Hepatocyte (in vitro differentiated cells): ENCODE data around the gene EHMT2. TPM values are rescaled to one million over a fixed set of nuclear protein-coding genes. Genes with fewer than 3 reads are reported as not detected.

Source experiments
- DNase-seq: peaks from one replicate; pipeline ENCODE4 v3.0.0-alpha.2; 2016; ENCODE audit warnings: low spot score
- H2AFZ ChIP-seq: fragments of 200-600 bp; sonication (generic); 2 replicates; pipeline ENCODE4 v1.6.0; 2016; ENCODE audit warnings: antibody characterized with exemption, mild to moderate bottlenecking
- H3K27ac ChIP-seq: fragments of 200-600 bp; sonication (generic); 2 replicates; pipeline ENCODE4 v1.5.1; 2016; ENCODE audit warnings: mild to moderate bottlenecking
- H3K27me3 ChIP-seq: fragments of 200-600 bp; sonication (generic); 2 replicates; pipeline ENCODE4 v1.6.1; 2016
- H3K36me3 ChIP-seq: fragments of 200-600 bp; sonication (generic); replicated peaks from 2 replicates; pipeline ENCODE4 v1.5.1; 2016; ENCODE audit warnings: low read depth; ENCODE audit not compliant: insufficient read depth
- H3K4me1 ChIP-seq: fragments of 200-600 bp; sonication (generic); 2 replicates; pipeline ENCODE4 v1.5.1; 2016; ENCODE audit warnings: mild to moderate bottlenecking, moderate library complexity; ENCODE audit not compliant: insufficient read depth
- H3K4me2 ChIP-seq: fragments of 200-600 bp; sonication (generic); 2 replicates; pipeline ENCODE4 v1.6.0; 2016
- H3K4me3 ChIP-seq: fragments of 200-600 bp; sonication (generic); 2 replicates; pipeline ENCODE4 v1.5.1; 2016; ENCODE audit warnings: mild to moderate bottlenecking
- H3K79me2 ChIP-seq: fragments of 200-600 bp; sonication (generic); 2 replicates; pipeline ENCODE4 v1.6.0; 2017; ENCODE audit warnings: mild to moderate bottlenecking
- H3K9me2 ChIP-seq: fragments of 200-600 bp; sonication (generic); replicated peaks from 2 replicates; pipeline ENCODE4 v1.6.0; 2017; ENCODE audit warnings: mild to moderate bottlenecking; ENCODE audit not compliant: insufficient read depth
- H3K9me3 ChIP-seq: fragments of 200-600 bp; sonication (generic); 2 replicates; pipeline ENCODE4 v1.5.1; 2016; ENCODE audit warnings: low read depth, mild to moderate bottlenecking
- H4K20me1 ChIP-seq: fragments of 200-600 bp; sonication (generic); 2 replicates; pipeline ENCODE4 v1.6.0; 2016; ENCODE audit warnings: mild to moderate bottlenecking; ENCODE audit not compliant: insufficient read depth, poor library complexity, severe bottlenecking
- CTCF ChIP-seq: fragments of 200-600 bp; sonication (generic); IDR thresholded peaks from 2 replicates; pipeline ENCODE4 v1.5.1; 2016; ENCODE audit warnings: antibody characterized with exemption, mild to moderate bottlenecking; ENCODE audit not compliant: poor library complexity
- EZH2 ChIP-seq: fragments of 200-600 bp; sonication (generic); IDR thresholded peaks from 2 replicates; pipeline ENCODE4 v1.6.1; 2016; ENCODE audit warnings: antibody characterized with exemption, mild to moderate bottlenecking, borderline replicate concordance
- EZH2phosphoT487 ChIP-seq: fragments of 200-600 bp; sonication (generic); IDR thresholded peaks from one replicate; pipeline ENCODE4 v1.6.1; 2018; ENCODE audit warnings: antibody characterized with exemption, mild to moderate bottlenecking, low read depth, moderate library complexity; ENCODE audit not compliant: unreplicated experiment, severe bottlenecking
- WGBS: methylation state at CpG from one replicate; pipeline ENCODE4 v1.1.6; 2016; ENCODE audit warnings: low lambda C conversion rate; ENCODE audit errors: missing lambda C conversion rate; 5-methylcytosine and 5-hydroxymethylcytosine counted together
- polyA plus RNA-seq: library from polyadenylated mRNA; unstranded; fragments of >200 nt; fragmentation: Nextera tagmentation; extraction: Ambion mirVana; gene quantifications from 2 replicates; pipeline ENCODE4 v1.2.1, GENCODE V29; 2016
- total RNA-seq: library from RNA; depleted of rRNA; stranded (reverse); fragments of >200 nt; gene quantifications from 2 replicates; pipeline ENCODE4 v1.2.3, GENCODE V29; 2014

EHMT2 gene
- total and polyA plus RNA-seq, 2 experiments from 2014 or later = 40.0 to 41.9 TPM

DNA sequence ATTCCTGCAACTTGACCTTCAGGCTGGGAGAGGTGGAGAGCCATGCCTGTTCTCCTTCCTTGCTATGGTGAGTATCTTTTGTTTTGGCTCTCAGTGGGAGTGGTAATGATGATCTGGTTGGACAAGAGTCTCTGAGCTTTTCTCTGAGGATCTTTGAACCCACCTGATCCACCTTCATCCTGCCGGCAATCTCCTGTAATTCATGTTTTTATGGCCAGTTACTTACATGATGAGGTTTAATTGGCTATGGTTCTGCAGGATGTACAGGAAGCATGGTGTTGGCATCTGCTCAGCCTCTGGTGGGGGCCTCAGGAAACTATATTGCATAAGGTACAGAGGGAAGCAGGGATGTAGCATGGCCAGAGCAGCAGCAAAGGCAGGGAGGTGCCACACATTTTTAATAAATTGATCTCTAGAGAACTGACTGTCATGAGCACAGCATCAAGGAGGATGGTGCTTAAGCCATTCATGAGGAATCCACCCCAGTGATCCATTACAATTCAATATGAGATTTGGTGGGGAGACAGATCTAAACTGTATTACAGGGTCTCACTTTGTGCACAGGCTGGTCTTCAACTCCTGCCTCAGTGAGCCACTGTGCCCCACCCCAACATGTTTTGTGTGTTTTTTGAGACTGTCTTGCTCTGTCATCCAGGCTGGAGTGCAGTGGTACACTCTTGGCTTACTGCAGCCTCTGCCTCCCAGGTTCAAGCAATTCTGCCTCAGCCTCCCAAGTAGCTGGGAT lies 60.0 kb downstream of the EHMT2 start:
- Histone ChIP-seq H3K9me2 (no peaks in the 10 kb centered on the region), H3K27me3 (no peaks in the 10 kb centered on the region), H3K27ac (peak overlapping the region; percentile 88), H2AFZ (no peak overlapping the region), H3K9me3 (no peaks in the 10 kb centered on the region), H4K20me1 (peaks cover 29% of the 10 kb centered on the region), H3K4me1 (peaks cover 19% of the 10 kb centered on the region), H3K36me3 (no peaks in the 10 kb centered on the region), H3K4me3 (peak overlapping the region; percentile 62), H3K4me2 (peak overlapping the region; percentile 82), H3K79me2 (peaks cover 54% of the 10 kb centered on the region)
- WGBS = 35% methylated on average over 1 of the region's 1 CpG
- TF ChIP-seq CTCF (no peak), EZH2phosphoT487 (no peak), EZH2 (no peak)
- no peak for DNase-seq

DNA sequence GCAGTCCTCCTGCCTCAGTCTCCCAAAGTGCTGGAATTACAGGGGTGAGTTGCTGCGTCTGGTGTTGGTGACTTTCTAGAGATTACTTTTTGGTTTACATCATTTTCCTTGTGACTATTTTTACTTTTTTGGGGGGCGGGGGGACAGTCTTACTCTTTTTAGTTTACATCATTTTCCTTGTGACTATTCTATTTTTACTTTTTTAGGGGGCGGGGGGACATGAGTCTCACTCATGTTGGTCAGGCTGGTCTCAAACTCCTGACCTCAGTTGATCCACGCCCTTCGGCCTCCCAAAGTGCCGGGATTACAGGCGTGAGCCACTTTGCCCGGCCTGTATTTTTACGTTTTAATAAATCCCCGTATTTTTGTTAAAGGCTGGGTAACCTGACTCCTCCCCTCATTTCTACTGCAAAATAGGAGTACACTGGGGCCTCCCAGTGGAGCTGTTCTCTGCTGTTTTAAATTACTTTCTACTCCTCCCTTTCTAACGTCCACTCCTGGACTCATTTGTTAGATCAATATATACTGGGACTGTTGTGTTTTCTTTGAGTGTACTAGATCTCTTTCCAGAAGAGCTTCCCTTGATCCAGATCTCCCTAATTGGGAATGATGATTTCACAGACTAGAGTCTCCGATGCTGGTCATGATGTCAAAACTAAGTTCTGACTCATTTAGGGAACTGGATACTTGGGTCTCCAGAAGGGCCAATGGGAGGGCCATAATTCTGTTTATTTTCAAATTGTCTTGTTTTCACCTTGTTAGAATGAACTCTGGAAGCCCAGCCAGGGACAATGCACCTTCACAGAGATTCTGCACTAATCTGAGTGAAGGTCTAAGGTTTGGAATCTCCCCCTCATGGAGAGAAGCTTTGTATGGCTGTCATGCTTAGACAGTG lies 60.8 kb downstream of the EHMT2 start:
- peak overlapping the region; percentile 88 for H3K27ac ChIP-seq
- 10% methylated on average over 12 of the region's 12 CpGs for WGBS
- no peaks in the 10 kb centered on the region for H3K9me3 ChIP-seq
- H3K79me2 ChIP-seq = peaks cover 59% of the 10 kb centered on the region
- no peaks in the 10 kb centered on the region for H3K9me2 ChIP-seq
- TF ChIP-seq CTCF (peak; percentile 13), EZH2phosphoT487 (no peak)
- no peak overlapping the region for H2AFZ ChIP-seq
- H3K4me3 ChIP-seq = peak overlapping the region; percentile 62
- H3K36me3 ChIP-seq = no peaks in the 10 kb centered on the region
- peaks cover 29% of the 10 kb centered on the region for H4K20me1 ChIP-seq
- H3K27me3 ChIP-seq = no peaks in the 10 kb centered on the region
- peak; percentile 49 for DNase-seq
- peak overlapping the region; percentile 82 for H3K4me2 ChIP-seq
- peaks cover 19% of the 10 kb centered on the region for H3K4me1 ChIP-seq

DNA sequence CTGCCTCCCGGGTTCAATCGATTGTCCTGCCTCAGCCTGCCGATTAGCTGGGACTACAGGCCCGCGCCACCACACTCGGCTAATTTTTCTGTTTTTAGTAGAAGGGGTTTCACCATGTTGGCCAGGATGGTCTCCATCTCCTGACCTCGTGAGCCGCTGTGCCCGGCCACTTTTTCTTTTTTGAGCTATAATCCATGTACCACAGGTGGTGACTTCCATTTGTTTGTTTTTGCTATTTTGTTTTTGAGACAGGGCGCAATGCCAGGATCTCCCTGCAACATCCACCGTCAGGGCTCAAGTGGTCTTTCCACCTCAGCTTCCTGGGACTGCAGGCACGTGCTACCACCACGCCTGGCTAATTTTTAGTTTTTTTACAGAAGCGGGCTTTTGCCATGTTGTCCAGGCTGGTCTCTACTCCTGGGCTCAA lies 61.4 kb downstream of the EHMT2 start:
- Histone ChIP-seq H3K9me3 (no peaks in the 10 kb centered on the region), H3K27ac (peak overlapping the region; percentile 88), H3K27me3 (no peaks in the 10 kb centered on the region), H3K4me2 (peak overlapping the region; percentile 82), H2AFZ (no peak overlapping the region), H3K4me1 (peaks cover 26% of the 10 kb centered on the region), H3K79me2 (peaks cover 66% of the 10 kb centered on the region), H3K9me2 (no peaks in the 10 kb centered on the region), H4K20me1 (peaks cover 29% of the 10 kb centered on the region), H3K4me3 (peak overlapping the region; percentile 62), H3K36me3 (no peaks in the 10 kb centered on the region)
- WGBS = 7% methylated on average over 14 of the region's 14 CpGs
- no peak for TF ChIP-seq CTCF
- TF ChIP-seq EZH2phosphoT487 = no peak
- no peak for TF ChIP-seq EZH2
- no peak for DNase-seq
